Hepatocyte (in vitro differentiated cells): ENCODE results near the gene BTN1A1. TPM values are rescaled to one million over a fixed set of nuclear protein-coding genes. Genes with fewer than 3 reads are reported as not detected.

Experiments
- DNase-seq: peaks from one replicate; pipeline ENCODE4 v3.0.0-alpha.2; 2016; ENCODE audit warnings: low spot score
- H2AFZ ChIP-seq: fragments of 200-600 bp; sonication (generic); 2 replicates; pipeline ENCODE4 v1.6.0; 2016; ENCODE audit warnings: antibody characterized with exemption, mild to moderate bottlenecking
- H3K27ac ChIP-seq: fragments of 200-600 bp; sonication (generic); 2 replicates; pipeline ENCODE4 v1.5.1; 2016; ENCODE audit warnings: mild to moderate bottlenecking
- H3K27me3 ChIP-seq: fragments of 200-600 bp; sonication (generic); 2 replicates; pipeline ENCODE4 v1.6.1; 2016
- H3K36me3 ChIP-seq: fragments of 200-600 bp; sonication (generic); replicated peaks from 2 replicates; pipeline ENCODE4 v1.5.1; 2016; ENCODE audit warnings: low read depth; ENCODE audit not compliant: insufficient read depth
- H3K4me1 ChIP-seq: fragments of 200-600 bp; sonication (generic); 2 replicates; pipeline ENCODE4 v1.5.1; 2016; ENCODE audit warnings: mild to moderate bottlenecking, moderate library complexity; ENCODE audit not compliant: insufficient read depth
- H3K4me2 ChIP-seq: fragments of 200-600 bp; sonication (generic); 2 replicates; pipeline ENCODE4 v1.6.0; 2016
- H3K4me3 ChIP-seq: fragments of 200-600 bp; sonication (generic); 2 replicates; pipeline ENCODE4 v1.5.1; 2016; ENCODE audit warnings: mild to moderate bottlenecking
- H3K79me2 ChIP-seq: fragments of 200-600 bp; sonication (generic); 2 replicates; pipeline ENCODE4 v1.6.0; 2017; ENCODE audit warnings: mild to moderate bottlenecking
- H3K9me2 ChIP-seq: fragments of 200-600 bp; sonication (generic); replicated peaks from 2 replicates; pipeline ENCODE4 v1.6.0; 2017; ENCODE audit warnings: mild to moderate bottlenecking; ENCODE audit not compliant: insufficient read depth
- H3K9me3 ChIP-seq: fragments of 200-600 bp; sonication (generic); 2 replicates; pipeline ENCODE4 v1.5.1; 2016; ENCODE audit warnings: low read depth, mild to moderate bottlenecking
- H4K20me1 ChIP-seq: fragments of 200-600 bp; sonication (generic); 2 replicates; pipeline ENCODE4 v1.6.0; 2016; ENCODE audit warnings: mild to moderate bottlenecking; ENCODE audit not compliant: insufficient read depth, poor library complexity, severe bottlenecking
- EZH2 ChIP-seq: fragments of 200-600 bp; sonication (generic); IDR thresholded peaks from 2 replicates; pipeline ENCODE4 v1.6.1; 2016; ENCODE audit warnings: antibody characterized with exemption, mild to moderate bottlenecking, borderline replicate concordance
- EZH2phosphoT487 ChIP-seq: fragments of 200-600 bp; sonication (generic); IDR thresholded peaks from one replicate; pipeline ENCODE4 v1.6.1; 2018; ENCODE audit warnings: antibody characterized with exemption, mild to moderate bottlenecking, low read depth, moderate library complexity; ENCODE audit not compliant: unreplicated experiment, severe bottlenecking
- WGBS: methylation state at CpG from one replicate; pipeline ENCODE4 v1.1.6; 2016; ENCODE audit warnings: low lambda C conversion rate; ENCODE audit errors: missing lambda C conversion rate; 5-methylcytosine and 5-hydroxymethylcytosine counted together
- polyA plus RNA-seq: library from polyadenylated mRNA; unstranded; fragments of >200 nt; fragmentation: Nextera tagmentation; extraction: Ambion mirVana; gene quantifications from 2 replicates; pipeline ENCODE4 v1.2.1, GENCODE V29; 2016
- total RNA-seq: library from RNA; depleted of rRNA; stranded (reverse); fragments of >200 nt; gene quantifications from 2 replicates; pipeline ENCODE4 v1.2.3, GENCODE V29; 2014
- TF ChIP-seq, protein P1 (sequence below): fragments of 200-600 bp; sonication (generic); IDR thresholded peaks from 2 replicates; pipeline ENCODE4 v1.5.1; 2016; ENCODE audit warnings: antibody characterized with exemption, mild to moderate bottlenecking; ENCODE audit not compliant: poor library complexity

Gene BTN1A1
- total and polyA plus RNA-seq, 2 experiments from 2014 or later = 0.59 to 0.60 TPM

DNA sequence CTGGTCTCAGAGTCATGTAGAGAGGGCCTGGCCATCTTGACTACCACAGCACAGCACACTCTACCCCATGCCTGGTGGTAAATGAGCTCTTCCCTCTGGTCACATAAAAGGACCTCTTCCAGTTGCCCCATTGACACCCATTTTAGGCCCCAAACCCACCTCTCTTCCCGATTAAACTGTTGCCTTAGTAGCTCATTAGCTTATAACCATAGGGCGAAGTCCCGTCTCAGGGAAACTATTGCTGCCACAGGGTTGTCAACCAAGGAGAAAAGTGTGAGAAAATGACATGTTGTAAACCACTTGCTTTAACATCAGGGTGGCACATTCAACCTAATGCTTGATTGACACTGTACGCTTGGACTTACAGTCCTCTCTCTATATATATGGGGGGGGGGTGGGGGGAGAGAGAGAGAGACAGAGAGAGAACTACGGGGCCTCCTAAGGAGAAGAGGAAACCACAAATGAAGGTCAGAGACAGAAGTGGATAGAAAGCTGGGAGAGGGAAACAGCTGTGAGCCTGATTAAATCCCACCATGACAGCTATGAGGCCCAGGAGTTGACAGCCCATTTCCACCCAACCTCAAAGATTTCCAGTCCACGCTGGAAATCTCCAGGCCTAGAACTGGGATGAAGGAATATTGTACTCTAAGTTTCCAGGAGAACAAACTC lies 14.9 kb upstream of the BTN1A1 start:
- no peaks in the 10 kb centered on the region for H3K79me2 ChIP-seq
- WGBS = 86% methylated on average over 6 of the region's 6 CpGs
- DNase-seq = no peak

DNA sequence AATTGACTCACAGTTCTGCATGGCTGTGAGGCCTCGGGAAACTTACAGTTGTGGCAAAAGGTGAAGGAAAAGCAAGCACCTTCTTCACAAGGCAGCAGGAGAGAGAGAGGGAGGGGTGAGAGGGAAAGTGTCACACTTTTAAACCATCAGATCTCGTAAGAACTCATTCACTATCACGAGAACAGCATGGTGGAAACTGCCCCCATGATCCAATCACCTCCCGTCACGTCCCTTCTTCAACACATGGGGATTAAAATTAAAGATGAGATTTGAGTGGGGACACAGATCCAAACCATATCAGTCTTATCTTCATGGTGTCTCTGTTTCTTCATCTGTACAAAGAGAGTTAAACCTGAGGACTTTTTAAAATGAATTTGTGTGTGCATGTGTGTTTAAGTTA lies 13.7 kb upstream of the BTN1A1 start:
- H3K4me1 ChIP-seq = no peaks in the 10 kb centered on the region
- no peak for DNase-seq
- H3K9me2 ChIP-seq = no peaks in the 10 kb centered on the region
- H3K27ac ChIP-seq = no peak overlapping the region
- H3K27me3 ChIP-seq = no peaks in the 10 kb centered on the region
- no peak overlapping the region for H3K4me3 ChIP-seq
- TF ChIP-seq, protein P1, sequence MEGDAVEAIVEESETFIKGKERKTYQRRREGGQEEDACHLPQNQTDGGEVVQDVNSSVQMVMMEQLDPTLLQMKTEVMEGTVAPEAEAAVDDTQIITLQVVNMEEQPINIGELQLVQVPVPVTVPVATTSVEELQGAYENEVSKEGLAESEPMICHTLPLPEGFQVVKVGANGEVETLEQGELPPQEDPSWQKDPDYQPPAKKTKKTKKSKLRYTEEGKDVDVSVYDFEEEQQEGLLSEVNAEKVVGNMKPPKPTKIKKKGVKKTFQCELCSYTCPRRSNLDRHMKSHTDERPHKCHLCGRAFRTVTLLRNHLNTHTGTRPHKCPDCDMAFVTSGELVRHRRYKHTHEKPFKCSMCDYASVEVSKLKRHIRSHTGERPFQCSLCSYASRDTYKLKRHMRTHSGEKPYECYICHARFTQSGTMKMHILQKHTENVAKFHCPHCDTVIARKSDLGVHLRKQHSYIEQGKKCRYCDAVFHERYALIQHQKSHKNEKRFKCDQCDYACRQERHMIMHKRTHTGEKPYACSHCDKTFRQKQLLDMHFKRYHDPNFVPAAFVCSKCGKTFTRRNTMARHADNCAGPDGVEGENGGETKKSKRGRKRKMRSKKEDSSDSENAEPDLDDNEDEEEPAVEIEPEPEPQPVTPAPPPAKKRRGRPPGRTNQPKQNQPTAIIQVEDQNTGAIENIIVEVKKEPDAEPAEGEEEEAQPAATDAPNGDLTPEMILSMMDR = no peak
- no peak for TF ChIP-seq EZH2
- TF ChIP-seq EZH2phosphoT487 = no peak
- H3K4me2 ChIP-seq = no peak overlapping the region
- no peaks in the 10 kb centered on the region for H3K9me3 ChIP-seq
- no peaks in the 10 kb centered on the region for H3K79me2 ChIP-seq
- 88% methylated on average over 5 of the region's 5 CpGs for WGBS
- H4K20me1 ChIP-seq = no peaks in the 10 kb centered on the region
- no peak overlapping the region for H2AFZ ChIP-seq
- H3K36me3 ChIP-seq = no peaks in the 10 kb centered on the region

More for the DNA sequence above, 14.9 kb upstream of the BTN1A1 start:
- Histone ChIP-seq H3K27me3 (no peaks in the 10 kb centered on the region), H4K20me1 (no peaks in the 10 kb centered on the region), H2AFZ (no peak overlapping the region), H3K36me3 (no peaks in the 10 kb centered on the region), H3K4me2 (no peak overlapping the region), H3K4me3 (no peak overlapping the region), H3K9me2 (no peaks in the 10 kb centered on the region), H3K4me1 (no peaks in the 10 kb centered on the region), H3K9me3 (no peaks in the 10 kb centered on the region), H3K27ac (no peak overlapping the region)
- no peak for TF ChIP-seq EZH2phosphoT487
- TF ChIP-seq, protein P1 = no peak

DNA sequence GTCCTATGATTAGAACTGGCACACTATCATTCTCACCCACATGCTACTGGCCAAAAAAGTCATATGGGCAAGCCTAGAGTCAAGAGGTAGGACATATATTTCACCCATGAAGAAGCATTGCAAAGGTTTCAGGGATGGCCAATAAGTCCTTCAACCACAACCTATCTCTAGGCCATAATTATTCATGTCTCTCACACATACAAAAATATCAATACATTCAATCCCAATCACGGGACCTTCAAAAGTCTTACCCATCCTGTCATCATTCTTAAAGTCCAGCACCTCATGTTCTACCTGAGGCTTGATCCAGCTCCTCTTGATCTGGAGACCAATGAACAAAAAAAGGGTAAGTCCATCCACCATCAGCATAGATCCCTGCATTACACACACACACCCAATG lies 12.6 kb upstream of the BTN1A1 start:
- Histone ChIP-seq H3K9me2 (no peaks in the 10 kb centered on the region), H3K36me3 (no peaks in the 10 kb centered on the region), H3K79me2 (no peaks in the 10 kb centered on the region), H3K4me1 (no peaks in the 10 kb centered on the region), H3K4me3 (no peak overlapping the region), H3K4me2 (no peak overlapping the region), H3K27ac (no peak overlapping the region), H2AFZ (no peak overlapping the region), H3K27me3 (no peaks in the 10 kb centered on the region), H3K9me3 (no peaks in the 10 kb centered on the region), H4K20me1 (no peaks in the 10 kb centered on the region)
- WGBS = 100% methylated on average over 1 of the region's 1 CpG
- TF ChIP-seq, protein P1 = no peak
- no peak for TF ChIP-seq EZH2phosphoT487
- TF ChIP-seq EZH2 = no peak
- no peak for DNase-seq
